Suprapubic skin (tissue), 3 donors: Measurements from ENCODE around the gene OR4D11.

Experiments used
- CTCF ChIP-seq, 2 donors: fragments of 200-600 bp in 1 of 2; fragments of 450-650 bp in 1 of 2; sonication (generic) in 1 of 2; IDR thresholded peaks; one replicate each; pipeline ENCODE4 v1.5.1; 2016 to 2019; ENCODE audit warnings: antibody characterized with exemption in 2 of 2, mild to moderate bottlenecking in 1 of 2, moderate library complexity in 1 of 2
- POLR2AphosphoS5 ChIP-seq, 3 donors: sonication (generic); formaldehyde crosslinking; IDR thresholded peaks; one replicate each; pipeline ENCODE4 v1.6.1; 2017; ENCODE audit warnings: antibody characterized with exemption in 3 of 3

DNA sequence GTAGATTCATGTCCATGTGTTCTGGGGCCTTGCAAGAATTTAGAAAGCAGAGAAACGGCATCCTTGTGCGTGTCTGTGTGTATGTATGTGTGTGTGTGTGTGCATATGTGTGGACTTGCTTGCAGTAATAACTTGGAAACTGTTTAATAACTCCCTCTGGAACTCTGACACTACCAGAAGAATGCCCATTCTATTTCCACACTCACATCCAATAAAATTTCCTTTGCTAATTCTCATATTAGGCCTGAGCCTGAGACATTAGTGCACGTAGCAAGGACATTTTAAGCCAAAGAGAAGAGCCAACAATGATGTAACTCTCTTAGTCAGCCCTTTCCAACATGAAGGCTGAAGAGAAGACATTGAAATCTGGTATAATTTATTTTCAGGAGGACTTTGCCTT, 43.5 kb upstream of the OR4D11 start:
- TF ChIP-seq CTCF (IDR thresholded peaks at IDR 0.05): no peak
- TF ChIP-seq POLR2AphosphoS5 (IDR thresholded peaks at IDR 0.05): no peak
